Measurements from ENCODE around the gene DSCAML1. TPM values are rescaled to one million over a fixed set of nuclear protein-coding genes. Genes with fewer than 3 reads are reported as not detected.

The DSCAML1 gene
- total and polyA plus RNA-seq, 4 experiments from 2014 or later = 1.00 to 1.0 TPM; not detected in 2

DNA sequence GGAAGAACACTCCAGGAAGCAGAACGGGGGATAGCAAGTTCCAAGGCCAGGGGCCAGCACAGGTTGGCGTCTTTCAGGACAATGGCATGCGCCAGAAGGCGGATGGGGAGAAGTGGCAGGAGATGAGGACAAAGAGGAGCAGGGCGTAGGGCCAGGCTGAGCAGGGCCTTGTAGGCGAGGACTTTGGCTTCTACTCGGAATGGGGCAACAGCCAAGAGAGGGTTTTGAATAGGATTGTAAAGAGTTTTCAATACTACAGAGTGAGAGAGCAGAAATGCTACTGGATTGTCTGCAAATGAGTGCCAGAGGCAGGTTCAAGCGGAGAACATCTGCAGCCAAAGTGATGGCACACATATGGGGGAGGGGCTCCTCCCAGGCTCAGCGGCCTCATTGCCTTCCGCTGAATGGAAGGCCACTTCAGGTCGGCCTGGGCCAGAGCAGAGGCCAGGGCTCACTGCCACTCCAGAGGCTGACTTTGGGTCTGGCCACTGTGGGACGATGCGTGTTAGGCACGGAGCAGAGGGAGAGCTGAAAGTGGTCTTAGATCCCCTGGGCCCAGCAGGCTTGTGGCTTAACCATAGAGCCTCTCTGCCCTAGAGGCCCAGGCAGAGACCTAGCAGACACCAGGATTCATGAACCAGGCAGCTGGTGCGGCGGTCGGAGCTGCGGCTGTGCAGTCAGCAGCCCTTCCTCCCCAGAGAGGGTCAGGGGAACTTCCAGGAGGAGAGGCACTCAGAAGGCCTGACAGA, 118.2 kb downstream of the DSCAML1 start:
- POLR2A ChIA-PET (ENCODE audit: partially characterized antibody) = no interaction called here

DNA sequence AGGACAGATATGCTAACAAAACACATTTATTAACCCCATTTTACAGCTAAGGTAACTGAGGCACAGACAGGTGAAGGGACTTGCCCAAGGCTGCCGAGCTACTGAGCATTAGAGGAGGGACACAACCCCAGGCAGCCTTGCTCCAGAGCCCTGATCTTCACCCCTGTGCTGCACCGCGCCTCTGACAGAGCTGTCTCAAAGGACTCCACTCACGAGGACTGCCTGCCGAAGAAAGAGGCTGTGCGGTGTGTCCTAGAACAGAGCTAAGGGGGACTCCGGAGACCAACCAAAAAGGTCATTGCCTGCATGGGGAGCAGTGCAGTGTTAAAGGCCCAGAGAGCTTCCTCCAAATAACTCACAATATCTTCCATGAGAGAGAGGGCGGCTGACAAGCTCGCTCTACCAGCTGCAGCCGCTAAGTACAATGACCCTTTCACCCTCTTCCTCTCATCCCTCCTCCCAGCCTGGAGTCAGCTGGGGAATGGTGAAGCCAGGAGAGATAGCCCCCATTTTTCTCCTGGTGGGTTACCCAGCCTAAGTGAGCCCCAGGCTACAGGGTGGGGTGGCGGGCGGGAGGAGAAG, 119.2 kb downstream of the DSCAML1 start:
- H3K36me3 ChIP-seq (ENCODE audit: insufficient read depth, low read length) = no peaks in the 10 kb centered on the region
- POLR2A ChIA-PET (ENCODE audit: partially characterized antibody) = no interaction called here
- peaks cover 9% of the 10 kb centered on the region for H3K4me1 ChIP-seq (ENCODE audit: insufficient read depth, low read length)
- H3K27ac ChIP-seq (ENCODE audit: low read depth, low read length) = no peak overlapping the region
- peaks cover 5 to 14% (median 8%) of the 10 kb centered on the region in 4 donors for H3K4me1 Mint-ChIP-seq
- H3K9me3 Mint-ChIP-seq = peaks cover 0 to 2% (median 0%) of the 10 kb centered on the region in 8 donors
- no peaks in the 10 kb centered on the region for H3K36me3 Mint-ChIP-seq
- no peak overlapping the region for H3K4me3 Mint-ChIP-seq
- no peak for DNase-seq
- H3K9me3 ChIP-seq (ENCODE audit: control insufficient read depth in 1 of 2, low read length in 2 of 2) = no peaks in the 10 kb centered on the region
- H3K4me3 ChIP-seq (ENCODE audit: low read length in 2 of 2) = no peak overlapping the region
- peaks cover 7 to 11% of the 10 kb centered on the region in 2 donors for H3K27me3 Mint-ChIP-seq
- intact Hi-C loops (cut with micrococcal nuclease) = no loop called here
- H3K27ac Mint-ChIP-seq = no peak overlapping the region
- no peaks in the 10 kb centered on the region for H3K27me3 ChIP-seq (ENCODE audit: insufficient read depth, low read length)
- CTCF ChIA-PET (ENCODE audit: partially characterized antibody) = no interaction called here

More for the DNA sequence above, 118.2 kb downstream of the DSCAML1 start:
- CTCF ChIA-PET (ENCODE audit: partially characterized antibody) = no interaction called here
- peaks cover 5 to 14% (median 8%) of the 10 kb centered on the region in 4 donors for H3K4me1 Mint-ChIP-seq
- H3K9me3 Mint-ChIP-seq = peaks cover 0 to 2% (median 0%) of the 10 kb centered on the region in 8 donors
- no peak overlapping the region for H3K27ac ChIP-seq (ENCODE audit: low read depth, low read length)
- peaks cover 8 to 15% of the 10 kb centered on the region in 2 donors for H3K27me3 Mint-ChIP-seq
- H3K9me3 ChIP-seq (ENCODE audit: control insufficient read depth in 1 of 2, low read length in 2 of 2) = no peaks in the 10 kb centered on the region
- no peak overlapping the region for H3K27ac Mint-ChIP-seq
- H3K36me3 ChIP-seq (ENCODE audit: insufficient read depth, low read length) = no peaks in the 10 kb centered on the region
- H3K27me3 ChIP-seq (ENCODE audit: insufficient read depth, low read length) = no peaks in the 10 kb centered on the region
- no peak overlapping the region for H3K4me3 ChIP-seq (ENCODE audit: low read length in 2 of 2)
- DNase-seq = no peak
- H3K4me3 Mint-ChIP-seq = no peak overlapping the region
- intact Hi-C loops (cut with micrococcal nuclease) = no loop called here
- peaks cover 9% of the 10 kb centered on the region for H3K4me1 ChIP-seq (ENCODE audit: insufficient read depth, low read length)
- H3K36me3 Mint-ChIP-seq = no peaks in the 10 kb centered on the region

DNA sequence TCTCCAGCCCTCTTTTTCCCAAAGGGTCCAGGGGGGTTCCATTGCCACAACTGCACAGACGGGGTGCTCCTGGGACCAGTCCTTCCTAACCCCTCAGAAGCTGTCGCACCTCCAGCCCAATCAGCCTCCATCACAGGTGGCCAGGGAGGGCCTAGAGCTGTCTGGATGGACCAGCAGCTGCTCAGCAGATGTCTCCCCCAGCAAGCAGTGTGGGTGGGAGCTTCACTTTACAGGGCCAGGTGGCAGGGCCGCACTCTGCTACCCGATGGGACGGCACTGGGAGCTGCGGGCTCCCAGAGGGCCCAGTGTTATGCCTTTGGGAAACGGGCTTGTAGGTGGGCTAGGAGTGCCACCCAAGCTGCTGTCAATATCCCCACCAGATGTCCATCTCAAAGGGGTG, 120.5 kb downstream of the DSCAML1 start:
- H3K4me1 Mint-ChIP-seq = peaks cover 5 to 14% (median 8%) of the 10 kb centered on the region in 4 donors
- CTCF ChIA-PET (ENCODE audit: partially characterized antibody) = no interaction called here
- H3K9me3 ChIP-seq (ENCODE audit: control insufficient read depth in 1 of 2, low read length in 2 of 2) = no peaks in the 10 kb centered on the region
- peak overlapping the region in 1 of 7 donors; percentile 30 for H3K27ac Mint-ChIP-seq
- POLR2A ChIA-PET (ENCODE audit: partially characterized antibody) = no interaction called here
- DNase-seq = no peak
- H3K27ac ChIP-seq (ENCODE audit: low read depth, low read length) = no peak overlapping the region
- H3K27me3 ChIP-seq (ENCODE audit: insufficient read depth, low read length) = no peaks in the 10 kb centered on the region
- H3K4me3 Mint-ChIP-seq = no peak overlapping the region
- H3K27me3 Mint-ChIP-seq = peaks cover 6 to 9% of the 10 kb centered on the region in 2 donors
- H3K4me1 ChIP-seq (ENCODE audit: insufficient read depth, low read length) = peaks cover 9% of the 10 kb centered on the region
- no peaks in the 10 kb centered on the region for H3K36me3 Mint-ChIP-seq
- H3K4me3 ChIP-seq (ENCODE audit: low read length in 2 of 2) = no peak overlapping the region
- intact Hi-C loops (cut with micrococcal nuclease) = no loop called here
- peaks cover 0 to 2% (median 0%) of the 10 kb centered on the region in 8 donors for H3K9me3 Mint-ChIP-seq
- H3K36me3 ChIP-seq (ENCODE audit: insufficient read depth, low read length) = no peaks in the 10 kb centered on the region

DNA sequence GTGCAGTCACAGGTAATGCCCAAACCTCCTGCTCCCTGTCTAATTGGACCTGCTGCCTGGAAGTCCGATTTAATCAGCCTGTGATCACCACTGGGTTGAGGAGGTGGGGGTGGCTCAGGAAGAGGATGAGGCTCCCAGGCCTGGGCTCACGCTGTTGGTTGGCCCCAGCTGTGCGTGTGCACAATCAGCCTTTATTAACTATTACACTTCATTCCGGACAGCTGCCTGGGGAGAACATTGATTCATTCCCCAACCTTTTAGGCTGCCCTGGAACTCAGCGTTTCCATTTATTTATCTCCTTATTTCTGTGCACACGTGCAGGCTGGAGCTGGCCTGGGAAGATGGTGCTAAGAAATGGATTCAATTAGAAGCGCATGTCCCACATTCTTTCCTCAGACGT, 123.4 kb downstream of the DSCAML1 start:
- intact Hi-C loops (cut with micrococcal nuclease) = no loop called here
- Mint-ChIP-seq H3K9me3 (peaks cover 0 to 3% (median 0%) of the 10 kb centered on the region in 8 donors), H3K4me3 (no peak overlapping the region), H3K4me1 (peaks cover 5 to 14% (median 8%) of the 10 kb centered on the region in 4 donors), H3K27ac (peak overlapping the region in 1 of 7 donors; percentile 24), H3K36me3 (no peaks in the 10 kb centered on the region), H3K27me3 (peaks cover 9 to 11% of the 10 kb centered on the region in 2 donors)
- CTCF ChIA-PET (ENCODE audit: partially characterized antibody) = no interaction called here
- peaks cover 9% of the 10 kb centered on the region for H3K4me1 ChIP-seq (ENCODE audit: insufficient read depth, low read length)
- H3K27me3 ChIP-seq (ENCODE audit: insufficient read depth, low read length) = no peaks in the 10 kb centered on the region
- H3K9me3 ChIP-seq (ENCODE audit: control insufficient read depth in 1 of 2, low read length in 2 of 2) = no peaks in the 10 kb centered on the region
- POLR2A ChIA-PET (ENCODE audit: partially characterized antibody) = no interaction called here
- DNase-seq = no peak
- no peaks in the 10 kb centered on the region for H3K36me3 ChIP-seq (ENCODE audit: insufficient read depth, low read length)
- no peak overlapping the region for H3K4me3 ChIP-seq (ENCODE audit: low read length in 2 of 2)
- H3K27ac ChIP-seq (ENCODE audit: low read depth, low read length) = no peak overlapping the region

DNA sequence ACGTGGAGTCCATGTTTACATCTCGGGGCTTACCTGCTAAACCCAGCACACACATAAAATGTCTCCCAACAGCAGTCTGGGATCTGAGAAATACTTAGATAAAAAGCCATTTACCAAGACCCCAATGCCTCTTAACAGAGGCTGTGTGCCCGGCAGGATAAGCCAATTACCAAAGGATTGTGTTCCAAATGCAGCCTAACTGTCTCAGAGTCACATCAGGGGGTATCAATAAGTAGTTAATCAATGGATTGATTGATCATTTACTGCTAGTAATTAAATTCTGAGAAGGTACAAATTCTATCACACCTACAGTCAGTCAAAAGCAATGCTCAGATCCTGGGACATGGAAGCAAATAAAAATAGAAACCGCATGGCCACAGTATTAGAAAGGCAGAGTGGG, 125.6 kb downstream of the DSCAML1 start:
- Histone ChIP-seq H3K4me1 (ENCODE audit: insufficient read depth, low read length) (peaks cover 7% of the 10 kb centered on the region), H3K4me3 (ENCODE audit: low read length in 2 of 2) (no peak overlapping the region), H3K27me3 (ENCODE audit: insufficient read depth, low read length) (no peaks in the 10 kb centered on the region), H3K27ac (ENCODE audit: low read depth, low read length) (no peak overlapping the region), H3K36me3 (ENCODE audit: insufficient read depth, low read length) (no peaks in the 10 kb centered on the region), H3K9me3 (ENCODE audit: control insufficient read depth in 1 of 2, low read length in 2 of 2) (no peaks in the 10 kb centered on the region)
- POLR2A ChIA-PET (ENCODE audit: partially characterized antibody) = no interaction called here
- no peak for DNase-seq
- Mint-ChIP-seq H3K36me3 (no peaks in the 10 kb centered on the region), H3K4me1 (peaks cover 5 to 8% (median 6%) of the 10 kb centered on the region in 4 donors), H3K4me3 (no peak overlapping the region), H3K27ac (no peak overlapping the region), H3K27me3 (peaks cover 7 to 16% of the 10 kb centered on the region in 2 donors), H3K9me3 (peaks cover 0 to 3% (median 0%) of the 10 kb centered on the region in 8 donors)
- intact Hi-C loops (cut with micrococcal nuclease) = no loop called here
- CTCF ChIA-PET (ENCODE audit: partially characterized antibody) = interaction anchor here (0.7 kb wide), 1 partner anchor 21 kb away, joined by 3 read pairs; no protein-coding TSS in a partner anchor

DNA sequence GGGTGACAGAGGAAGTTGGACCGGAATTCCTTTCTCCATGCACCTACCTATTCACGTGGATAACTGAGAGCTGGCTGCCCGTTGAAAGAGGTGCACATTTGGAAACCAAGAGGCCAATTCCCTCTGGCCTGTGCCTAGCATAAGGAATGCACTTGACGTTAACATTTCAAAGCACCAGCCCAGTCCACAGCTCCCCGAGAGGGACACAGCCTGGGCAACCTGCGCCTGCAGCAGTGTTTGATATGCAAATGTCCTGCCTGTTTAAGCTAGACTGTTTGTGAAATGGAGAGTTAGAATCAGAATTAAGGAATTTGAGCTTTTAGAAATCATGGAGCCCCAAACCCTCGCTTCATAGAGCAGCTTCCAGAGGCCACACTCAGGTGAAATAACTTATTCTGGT, 126.1 kb downstream of the DSCAML1 start:
- ChIA-PET CTCF (ENCODE audit: partially characterized antibody) (no interaction called here), POLR2A (ENCODE audit: partially characterized antibody) (no interaction called here)
- Histone ChIP-seq H3K27ac (ENCODE audit: low read depth, low read length) (no peak overlapping the region), H3K4me3 (ENCODE audit: low read length in 2 of 2) (no peak overlapping the region), H3K9me3 (ENCODE audit: control insufficient read depth in 1 of 2, low read length in 2 of 2) (no peaks in the 10 kb centered on the region), H3K36me3 (ENCODE audit: insufficient read depth, low read length) (no peaks in the 10 kb centered on the region), H3K27me3 (ENCODE audit: insufficient read depth, low read length) (no peaks in the 10 kb centered on the region), H3K4me1 (ENCODE audit: insufficient read depth, low read length) (peaks cover 3% of the 10 kb centered on the region)
- H3K27ac Mint-ChIP-seq = no peak overlapping the region
- no peaks in the 10 kb centered on the region for H3K36me3 Mint-ChIP-seq
- DNase-seq = no peak
- H3K27me3 Mint-ChIP-seq = peaks cover 7 to 16% of the 10 kb centered on the region in 2 donors
- no peak overlapping the region for H3K4me3 Mint-ChIP-seq
- H3K9me3 Mint-ChIP-seq = peaks cover 0 to 3% (median 0%) of the 10 kb centered on the region in 8 donors
- intact Hi-C loops (cut with micrococcal nuclease) = no loop called here
- peaks cover 1 to 3% (median 2%) of the 10 kb centered on the region in 4 donors for H3K4me1 Mint-ChIP-seq

DNA sequence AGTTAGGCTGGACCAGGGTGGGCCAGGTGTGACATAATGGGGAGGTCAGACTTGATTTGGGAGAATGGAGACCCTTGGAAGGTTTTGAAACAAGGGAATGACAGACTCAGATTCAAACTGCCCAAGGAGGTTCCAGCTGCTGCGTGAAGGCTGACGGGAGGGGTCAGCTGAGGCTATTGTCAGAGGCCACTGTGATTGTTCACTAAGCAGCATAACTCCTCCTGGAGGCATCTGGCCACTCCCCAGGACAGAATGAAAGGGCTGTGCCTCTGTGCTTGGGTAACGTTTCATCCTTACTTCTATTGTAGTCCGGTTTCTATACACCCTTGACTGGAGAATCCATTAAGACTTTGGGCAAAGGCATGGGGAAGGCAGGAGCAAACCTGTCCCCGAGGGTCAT, 126.6 kb downstream of the DSCAML1 start:
- H3K4me3 Mint-ChIP-seq = no peak overlapping the region
- H3K4me1 Mint-ChIP-seq = no peaks in the 10 kb centered on the region
- H3K36me3 Mint-ChIP-seq = no peaks in the 10 kb centered on the region
- peaks cover 7 to 16% of the 10 kb centered on the region in 2 donors for H3K27me3 Mint-ChIP-seq
- POLR2A ChIA-PET (ENCODE audit: partially characterized antibody) = no interaction called here
- H3K9me3 Mint-ChIP-seq = peaks cover 0 to 3% (median 0%) of the 10 kb centered on the region in 8 donors
- no peaks in the 10 kb centered on the region for H3K4me1 ChIP-seq (ENCODE audit: insufficient read depth, low read length)
- DNase-seq = no peak
- CTCF ChIA-PET (ENCODE audit: partially characterized antibody) = no interaction called here
- no peak overlapping the region for H3K4me3 ChIP-seq (ENCODE audit: low read length in 2 of 2)
- no peaks in the 10 kb centered on the region for H3K9me3 ChIP-seq (ENCODE audit: control insufficient read depth in 1 of 2, low read length in 2 of 2)
- no peaks in the 10 kb centered on the region for H3K36me3 ChIP-seq (ENCODE audit: insufficient read depth, low read length)
- H3K27ac Mint-ChIP-seq = no peak overlapping the region
- H3K27ac ChIP-seq (ENCODE audit: low read depth, low read length) = no peak overlapping the region
- intact Hi-C loops (cut with micrococcal nuclease) = no loop called here
- no peaks in the 10 kb centered on the region for H3K27me3 ChIP-seq (ENCODE audit: insufficient read depth, low read length)
